Liver (tissue), 9 donors: ENCODE results near the gene ULK3. TPM values are rescaled to one million over a fixed set of nuclear protein-coding genes. Genes with fewer than 3 reads are reported as not detected.

Experiments
- DNase-seq: peaks from one replicate; pipeline ENCODE4 v3.0.0-alpha.2; 2017; ENCODE audit warnings: low spot score
- H3K27ac ChIP-seq, 2 donors: one replicate each; pipeline ENCODE4 v1.7.0; 2013; ENCODE audit warnings: inconsistent platforms in 2 of 2, low read length in 2 of 2, control low read depth in 1 of 2, low read depth in 1 of 2, mild to moderate bottlenecking in 1 of 2
- H3K27me3 ChIP-seq, 4 donors: one replicate each; pipeline versions ENCODE4 v1.6.1 to v1.7.0; 2013; ENCODE audit warnings: low read length in 3 of 4, inconsistent platforms in 1 of 4, mild to moderate bottlenecking in 1 of 4, moderate library complexity in 1 of 4; ENCODE audit not compliant: control insufficient read depth in 4 of 4, insufficient read depth in 4 of 4
- H3K36me3 ChIP-seq, 4 donors: one replicate each; pipeline versions ENCODE4 v1.6.1 to v1.7.0; 2013; ENCODE audit warnings: low read length in 3 of 4, mild to moderate bottlenecking in 3 of 4, low read depth in 1 of 4, moderate library complexity in 1 of 4; ENCODE audit not compliant: control insufficient read depth in 4 of 4, insufficient read depth in 3 of 4
- H3K4me1 ChIP-seq, 4 donors: one replicate each; pipeline versions ENCODE4 v1.6.1 to v1.7.0; 2013; ENCODE audit warnings: low read length in 3 of 4, mild to moderate bottlenecking in 3 of 4, moderate library complexity in 1 of 4; ENCODE audit not compliant: control insufficient read depth in 4 of 4, insufficient read depth in 4 of 4
- H3K4me3 ChIP-seq, 3 donors: one replicate each; pipeline versions ENCODE4 v1.6.1 to v1.7.0; 2013; ENCODE audit warnings: low read length in 3 of 3, control low read depth in 1 of 3, low read depth in 1 of 3, mild to moderate bottlenecking in 1 of 3
- H3K9ac ChIP-seq, 2 donors: one replicate each; pipeline ENCODE4 v1.7.0; 2013; ENCODE audit warnings: low read length in 2 of 2, mild to moderate bottlenecking in 2 of 2, moderate library complexity in 2 of 2, control low read depth in 1 of 2, low read depth in 1 of 2
- H3K9me3 ChIP-seq, 4 donors: one replicate each; pipeline versions ENCODE4 v1.6.1 to v1.7.0; 2013; ENCODE audit warnings: low read length in 3 of 4; ENCODE audit not compliant: control insufficient read depth in 4 of 4
- ATF3 ChIP-seq: IDR thresholded peaks from 2 replicates; pipeline ENCODE4 v1.6.1; 2016; ENCODE audit warnings: antibody characterized with exemption
- CTCF ChIP-seq: fragments of 150-350 bp; IDR thresholded peaks from 2 replicates; pipeline ENCODE4 v1.5.1; 2017; ENCODE audit warnings: improper control_type of control experiment, low read depth, low read length; ENCODE audit not compliant: missing input control
- EGR1 ChIP-seq, 2 donors: IDR thresholded peaks; 2 replicates each; pipeline ENCODE4 v1.6.1; 2016 to 2018; ENCODE audit warnings: antibody characterized with exemption in 2 of 2, low read depth in 2 of 2
- FOXA1 ChIP-seq: IDR thresholded peaks from 2 replicates; pipeline ENCODE4 v1.6.1; 2016; ENCODE audit warnings: antibody characterized with exemption
- FOXA2 ChIP-seq: IDR thresholded peaks from 2 replicates; pipeline ENCODE4 v1.6.1; 2016; ENCODE audit warnings: antibody characterized with exemption
- GABPA ChIP-seq, 2 donors: IDR thresholded peaks in 1 of 2; conservative IDR thresholded peaks in 1 of 2; 2 replicates each; pipeline ENCODE4 v1.6.1; 2016; ENCODE audit warnings: antibody characterized with exemption in 2 of 2, mild to moderate bottlenecking in 1 of 2, moderate library complexity in 1 of 2
- HNF4A ChIP-seq, 2 donors: conservative IDR thresholded peaks; 2 replicates each; pipeline ENCODE4 v1.6.1; 2016; ENCODE audit warnings: antibody characterized with exemption in 2 of 2, mild to moderate bottlenecking in 2 of 2
- HNF4G ChIP-seq: IDR thresholded peaks from 2 replicates; pipeline ENCODE4 v1.6.1; 2016; ENCODE audit warnings: antibody characterized with exemption
- JUND ChIP-seq, 2 donors: IDR thresholded peaks; 2 replicates each; pipeline ENCODE4 v1.6.1; 2016; ENCODE audit warnings: antibody characterized with exemption in 2 of 2
- MAX ChIP-seq: IDR thresholded peaks from 2 replicates; pipeline ENCODE4 v1.6.1; 2016; ENCODE audit warnings: antibody characterized with exemption
- NR2F2 ChIP-seq: IDR thresholded peaks from 2 replicates; pipeline ENCODE4 v1.6.1; 2016; ENCODE audit warnings: antibody characterized with exemption
- RAD21 ChIP-seq, 2 donors: IDR thresholded peaks; 2 replicates each; pipeline ENCODE4 v1.6.1; 2016; ENCODE audit warnings: antibody characterized with exemption in 2 of 2, mild to moderate bottlenecking in 2 of 2
- REST ChIP-seq: IDR thresholded peaks from 2 replicates; pipeline ENCODE4 v1.6.1; 2016; ENCODE audit warnings: antibody characterized with exemption, mild to moderate bottlenecking
- RXRA ChIP-seq, 2 donors: IDR thresholded peaks; 2 replicates each; pipeline ENCODE4 v1.6.1; 2017 to 2018; ENCODE audit warnings: antibody characterized with exemption in 2 of 2, mild to moderate bottlenecking in 1 of 2
- SP1 ChIP-seq: IDR thresholded peaks from 2 replicates; pipeline ENCODE4 v1.6.1; 2018; ENCODE audit warnings: antibody characterized with exemption, mild to moderate bottlenecking
- TAF1 ChIP-seq: conservative IDR thresholded peaks from 2 replicates; pipeline ENCODE4 v1.6.1; 2016; ENCODE audit warnings: antibody characterized with exemption, mild to moderate bottlenecking
- ZBTB33 ChIP-seq: IDR thresholded peaks from 2 replicates; pipeline ENCODE4 v1.6.1; 2016; ENCODE audit warnings: antibody characterized with exemption
- WGBS: extraction: QIAGEN DNeasy Blood & Tissue Kit; methylation state at CpG from one replicate; pipeline ENCODE4 v1.1.7; 2013; 5-methylcytosine and 5-hydroxymethylcytosine counted together
- polyA plus RNA-seq, 2 donors: library from polyadenylated mRNA; stranded (reverse) in 1 of 2; unstranded in 1 of 2; fragments of 200-250 nt in 1 of 2; fragments of >200 nt in 1 of 2; fragmentation: Nextera tagmentation in 1 of 2; extraction: Ambion mirVana in 1 of 2; gene quantifications; one replicate each; pipeline versions ENCODE4 v1.2.1 to v1.2.3, GENCODE V29; 2013 to 2015
- total RNA-seq, 2 donors: library from RNA; depleted of rRNA; stranded (reverse); fragments of >200 nt; gene quantifications; one replicate each; pipeline ENCODE4 v1.2.3, GENCODE V29; 2014
- donor health status: healthy.
- donor health status: healthy.
- donor health status: healthy.
- donor health status: healthy.
- donor health status: healthy.

Gene ULK3
- total and polyA plus RNA-seq, 4 donors = 13.1 to 35.5 (median 21.4) TPM

- Histone ChIP-seq H3K36me3 (peaks cover 0 to 2% (median 0%) of the 10 kb centered on the region in 4 donors), H3K9me3 (no peaks in the 10 kb centered on the region), H3K27ac (no peak overlapping the region), H3K27me3 (no peaks in the 10 kb centered on the region), H3K4me1 (peaks cover 20 to 42% (median 34%) of the 10 kb centered on the region in 4 donors), H3K9ac (no peak overlapping the region), H3K4me3 (no peak overlapping the region)
- TF ChIP-seq TAF1 (no peak), REST (no peak), ZBTB33 (no peak), CTCF (no peak), NR2F2 (no peak), FOXA2 (no peak)
- DNase-seq = no peak
- 90% methylated on average over 6 of the region's 6 CpGs for WGBS
These were observed 23.1 kb upstream of the ULK3 start for GRCh38 chr15:74866090-74866489.

- H3K9ac ChIP-seq = no peak overlapping the region
- no peak overlapping the region for H3K27ac ChIP-seq
- TF ChIP-seq EGR1 (IDR thresholded peaks at IDR 0.05; ENCODE audit: low read depth in 2 of 2) (no peak), NR2F2 (no peak), ATF3 (no peak), HNF4A (conservative IDR thresholded peaks at IDR 0.05) (no peak), SP1 (no peak), GABPA (IDR thresholded peaks at IDR 0.05 in 1 of 2, conservative IDR thresholded peaks at IDR 0.05 in 1 of 2) (no peak), REST (no peak), FOXA1 (no peak), TAF1 (no peak), RXRA (IDR thresholded peaks at IDR 0.05) (no peak), RAD21 (IDR thresholded peaks at IDR 0.05) (no peak), MAX (no peak), JUND (IDR thresholded peaks at IDR 0.05) (no peak), FOXA2 (no peak), HNF4G (no peak)
- H3K4me3 ChIP-seq = no peak overlapping the region
- peaks cover 0 to 2% (median 0%) of the 10 kb centered on the region in 4 donors for H3K36me3 ChIP-seq
- peaks cover 16 to 34% (median 27%) of the 10 kb centered on the region in 4 donors for H3K4me1 ChIP-seq
- no peaks in the 10 kb centered on the region for H3K9me3 ChIP-seq
- H3K27me3 ChIP-seq = no peaks in the 10 kb centered on the region
- WGBS = 82% methylated on average over 2 of the region's 2 CpGs
- DNase-seq = no peak
These were observed 22.4 kb upstream of the ULK3 start for GRCh38 chr15:74865316-74865715.
